Keratinocyte (primary cell): ENCODE data around the gene OARD1. TPM values are rescaled to one million over a fixed set of nuclear protein-coding genes. Genes with fewer than 3 reads are reported as not detected.

Experiments used
- DNase-seq: peaks from one replicate; pipeline ENCODE4 v3.0.0-alpha.2; 2011; ENCODE audit warnings: low read depth, missing footprints, low spot score
- FAIRE-seq: peaks from 2 replicates; lab custom pipeline; 2011; peaks lifted over from hg19 to GRCh38; lab: Jason Lieb, UNC
- H2AFZ ChIP-seq: 2 replicates; pipeline ENCODE4 v1.6.0; 2012; ENCODE audit warnings: low read length, control low read depth, inconsistent platforms; ENCODE audit not compliant: control insufficient read depth
- H3K27ac ChIP-seq: 2 replicates; pipeline ENCODE4 v1.5.1; 2011; ENCODE audit warnings: low read length; ENCODE audit not compliant: control insufficient read depth, insufficient read depth
- H3K27me3 ChIP-seq: 3 replicates; pipeline ENCODE4 v1.6.0; 2011; ENCODE audit warnings: low read length; ENCODE audit not compliant: control insufficient read depth, insufficient read depth; ENCODE audit errors: extremely low read depth
- H3K36me3 ChIP-seq, 2 experiments: 2 replicates in 1 of 2; 3 replicates in 1 of 2; pipeline ENCODE4 v1.5.1; 2011; ENCODE audit warnings: low read length in 2 of 2, mild to moderate bottlenecking in 1 of 2; ENCODE audit not compliant: control insufficient read depth in 2 of 2, insufficient read depth in 2 of 2; ENCODE audit errors: extremely low read depth in 1 of 2
- H3K4me1 ChIP-seq: 3 replicates; pipeline ENCODE4 v1.5.1; 2011; ENCODE audit warnings: low read length; ENCODE audit not compliant: control insufficient read depth, insufficient read depth; ENCODE audit errors: extremely low read depth
- H3K4me2 ChIP-seq: 3 replicates; pipeline ENCODE4 v1.6.0; 2011; ENCODE audit warnings: low read depth, low read length; ENCODE audit not compliant: control insufficient read depth, insufficient read depth; ENCODE audit errors: extremely low read depth
- H3K4me3 ChIP-seq, 3 experiments: fragments of 200-600 bp in 1 of 3; sonication (generic) in 1 of 3; 2 replicates in 2 of 3; 3 replicates in 1 of 3; pipeline ENCODE4 v1.5.1; 2011 to 2016; ENCODE audit warnings: low read length in 3 of 3, mild to moderate bottlenecking in 3 of 3, control low read depth in 2 of 3, inconsistent platforms in 1 of 3, low read depth in 1 of 3, mixed read lengths in 1 of 3, mixed run types in 1 of 3, moderate library complexity in 1 of 3; ENCODE audit not compliant: control insufficient read depth in 2 of 3, insufficient read depth in 2 of 3; ENCODE audit errors: extremely low read depth in 1 of 3
- H3K79me2 ChIP-seq: 2 replicates; pipeline ENCODE4 v1.6.0; 2012; ENCODE audit warnings: low read length; ENCODE audit not compliant: control insufficient read depth, insufficient read depth
- H3K9ac ChIP-seq: 3 replicates; pipeline ENCODE4 v1.6.0; 2011; ENCODE audit warnings: low read length; ENCODE audit not compliant: control insufficient read depth, insufficient read depth; ENCODE audit errors: extremely low read depth
- H3K9me1 ChIP-seq: 3 replicates; pipeline ENCODE4 v1.6.0; 2011; ENCODE audit warnings: low read length; ENCODE audit not compliant: control insufficient read depth, insufficient read depth; ENCODE audit errors: extremely low read depth
- H3K9me3 ChIP-seq: 2 replicates; pipeline ENCODE4 v1.5.1; 2012; ENCODE audit warnings: low read depth, low read length; ENCODE audit not compliant: control insufficient read depth
- H4K20me1 ChIP-seq: 3 replicates; pipeline ENCODE4 v1.6.0; 2011; ENCODE audit warnings: low read length; ENCODE audit not compliant: control insufficient read depth, insufficient read depth; ENCODE audit errors: extremely low read depth
- EZH2 ChIP-seq: IDR thresholded peaks from one replicate; pipeline ENCODE4 v1.6.1; 2012; ENCODE audit warnings: inconsistent platforms, mild to moderate bottlenecking, low read length, moderate library complexity
- dilution Hi-C: fragments of 300-500 bp; cut with MboI; formaldehyde crosslinking; loops from one replicate; pipeline ENCODE4 v1.7.0; 2020; ENCODE audit warnings: low sequenced_read_pairs; ENCODE audit not compliant: extremely low pct_ligation_motif_present
- polyA plus RNA-seq, 5 experiments: library from polyadenylated mRNA; depleted of rRNA in 3 of 5; stranded (reverse) in 3 of 5; stranded (forward) in 1 of 5; unstranded in 1 of 5; fragments of >200 nt; gene quantifications; 1 replicate in 1 of 5; 2 replicates in 3 of 5; 3 replicates in 1 of 5; pipeline versions ENCODE4 v1.2.1 to v1.2.3, GENCODE V29; 2011 to 2012; ENCODE audit warnings: missing spikeins in 2 of 5, low read depth in 1 of 5, low replicate concordance in 1 of 5
- TF ChIP-seq, protein P1 (sequence below), 3 experiments: IDR thresholded peaks in 1 of 3; conservative IDR thresholded peaks in 1 of 3; optimal IDR thresholded peaks in 1 of 3; 2 replicates in 2 of 3; 3 replicates in 1 of 3; pipeline versions ENCODE3 to v1.5.1; 2011; ENCODE audit warnings: low read length in 3 of 3, mild to moderate bottlenecking in 3 of 3, moderate library complexity in 2 of 3, control low read depth in 1 of 3, inconsistent platforms in 1 of 3; ENCODE audit not compliant: insufficient read depth in 2 of 3; ENCODE audit errors: extremely low read depth in 1 of 3

Gene OARD1
- polyA plus RNA-seq, 1 donor (not counting 4 experiments of a cell fraction or from before 2014, with no cell fraction given): 20.3 TPM

DNA sequence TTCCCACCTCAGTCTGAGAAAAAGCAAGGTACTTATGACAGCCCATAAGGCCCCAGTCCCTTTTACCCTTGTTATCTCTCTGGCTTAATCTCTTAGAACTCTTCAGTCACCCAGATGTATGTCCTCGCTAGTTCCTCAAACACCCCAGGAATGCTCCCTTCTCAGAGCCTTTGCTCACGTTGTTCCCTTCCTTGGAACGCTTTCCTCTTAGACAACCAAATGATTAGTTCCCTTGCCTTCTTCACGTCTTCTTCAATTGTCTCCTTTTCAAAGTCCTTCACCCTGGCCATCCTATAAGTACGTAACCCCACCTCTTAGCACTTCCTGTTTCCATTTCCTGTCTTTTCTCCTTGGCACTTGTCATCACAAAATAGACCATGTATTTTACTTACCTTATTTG, 20.3 kb downstream of the OARD1 start:
- no peak for TF ChIP-seq EZH2
- TF ChIP-seq, protein P1, sequence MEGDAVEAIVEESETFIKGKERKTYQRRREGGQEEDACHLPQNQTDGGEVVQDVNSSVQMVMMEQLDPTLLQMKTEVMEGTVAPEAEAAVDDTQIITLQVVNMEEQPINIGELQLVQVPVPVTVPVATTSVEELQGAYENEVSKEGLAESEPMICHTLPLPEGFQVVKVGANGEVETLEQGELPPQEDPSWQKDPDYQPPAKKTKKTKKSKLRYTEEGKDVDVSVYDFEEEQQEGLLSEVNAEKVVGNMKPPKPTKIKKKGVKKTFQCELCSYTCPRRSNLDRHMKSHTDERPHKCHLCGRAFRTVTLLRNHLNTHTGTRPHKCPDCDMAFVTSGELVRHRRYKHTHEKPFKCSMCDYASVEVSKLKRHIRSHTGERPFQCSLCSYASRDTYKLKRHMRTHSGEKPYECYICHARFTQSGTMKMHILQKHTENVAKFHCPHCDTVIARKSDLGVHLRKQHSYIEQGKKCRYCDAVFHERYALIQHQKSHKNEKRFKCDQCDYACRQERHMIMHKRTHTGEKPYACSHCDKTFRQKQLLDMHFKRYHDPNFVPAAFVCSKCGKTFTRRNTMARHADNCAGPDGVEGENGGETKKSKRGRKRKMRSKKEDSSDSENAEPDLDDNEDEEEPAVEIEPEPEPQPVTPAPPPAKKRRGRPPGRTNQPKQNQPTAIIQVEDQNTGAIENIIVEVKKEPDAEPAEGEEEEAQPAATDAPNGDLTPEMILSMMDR (optimal IDR thresholded peaks at IDR 0.05 in 1 of 3, IDR thresholded peaks at IDR 0.05 in 1 of 3, conservative IDR thresholded peaks at IDR 0.05 in 1 of 3; ENCODE audit: extremely low read depth in 1 of 3, insufficient read depth in 2 of 3, low read length in 3 of 3): no peak
- Histone ChIP-seq H3K4me1 (peaks cover 14% of the 10 kb centered on the region), H3K4me3 (no peak overlapping the region), H3K27me3 (no peaks in the 10 kb centered on the region), H3K9ac (no peak overlapping the region), H3K36me3 (no peaks in the 10 kb centered on the region), H3K9me3 (no peaks in the 10 kb centered on the region), H4K20me1 (no peaks in the 10 kb centered on the region), H3K4me2 (no peak overlapping the region), H3K79me2 (no peaks in the 10 kb centered on the region), H3K27ac (no peak overlapping the region), H3K9me1 (no peaks in the 10 kb centered on the region), H2AFZ (no peak overlapping the region)
- no peak for DNase-seq
- dilution Hi-C loops: no loop called here
- no peak for FAIRE-seq

DNA sequence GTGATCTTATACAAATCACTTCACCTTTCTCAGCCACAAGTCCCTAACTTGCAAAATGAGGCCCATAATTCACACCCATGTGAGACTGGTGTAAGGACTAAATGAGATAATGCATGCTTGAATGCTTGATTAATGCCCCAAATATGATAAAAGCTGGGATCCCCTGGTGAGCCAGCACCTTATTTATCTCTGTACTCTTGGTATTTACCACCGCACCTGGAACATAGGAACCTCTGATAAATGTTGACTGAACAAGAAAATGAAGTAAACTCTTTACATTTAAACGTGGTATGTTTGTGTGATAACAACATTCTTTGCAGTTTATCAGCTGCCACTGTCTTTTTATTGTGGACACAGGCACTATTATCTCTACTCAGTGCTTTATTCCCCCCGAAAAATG, 21.6 kb downstream of the OARD1 start:
- Histone ChIP-seq H3K4me2 (no peak overlapping the region), H3K4me1 (peaks cover 14% of the 10 kb centered on the region), H3K4me3 (no peak overlapping the region), H4K20me1 (no peaks in the 10 kb centered on the region), H3K9me3 (no peaks in the 10 kb centered on the region), H3K36me3 (no peaks in the 10 kb centered on the region), H3K9ac (no peak overlapping the region), H2AFZ (no peak overlapping the region), H3K79me2 (no peaks in the 10 kb centered on the region), H3K27ac (no peak overlapping the region), H3K9me1 (no peaks in the 10 kb centered on the region), H3K27me3 (no peaks in the 10 kb centered on the region)
- TF ChIP-seq, protein P1 (optimal IDR thresholded peaks at IDR 0.05 in 1 of 3, IDR thresholded peaks at IDR 0.05 in 1 of 3, conservative IDR thresholded peaks at IDR 0.05 in 1 of 3; ENCODE audit: extremely low read depth in 1 of 3, insufficient read depth in 2 of 3, low read length in 3 of 3): no peak
- TF ChIP-seq EZH2: no peak
- DNase-seq: no peak
- dilution Hi-C loops: no loop called here
- no peak for FAIRE-seq
